ENCODE data around the gene GABRG3.

GRCh38 chr15:27576576-27576975 lies 605.6 kb downstream of the GABRG3 start:
- TF ChIP-seq ESRRA (IDR thresholded peaks at IDR 0.05; ENCODE audit: borderline replicate concordance, low read length) (no peak), CTCF (IDR thresholded peaks at IDR 0.05) (no peak), NPAS2 (CRISPR knock-in tag; IDR thresholded peaks at IDR 0.05; ENCODE audit: borderline replicate concordance) (no peak), SMC3 (IDR thresholded peaks at IDR 0.05) (no peak), CBX2 (IDR thresholded peaks at IDR 0.05; ENCODE audit: borderline replicate concordance, low read depth) (no peak), POLR2A (IDR thresholded peaks at IDR 0.05; ENCODE audit: low read length) (no peak), RAD21 (conservative IDR thresholded peaks at IDR 0.05 in 1 of 2, IDR thresholded peaks at IDR 0.05 in 1 of 2) (no peak), EP300 (IDR thresholded peaks at IDR 0.05) (no peak), CEBPB (IDR thresholded peaks at IDR 0.05) (no peak)
